Common myeloid progenitor, CD34-positive (primary cell): ENCODE results near the gene TBX21.
A peak's percentile ranks its signal among the peaks of the same experiment; 100 is the strongest.
"Not testable (repeated sequence)": the region's sequence is repeated elsewhere in the genome, so short reads cannot be mapped to it uniquely, and the experiment has no call there.

ENCODE experiments used
- CTCF ChIA-PET: fragments of 350-600 bp; sonication (Branson Sonifier 250); formaldehyde crosslinking; loops from one replicate; lab custom pipeline; 2021; ENCODE audit warnings: antibody characterized with exemption; lab: Charles Lee
- POLR2A ChIA-PET: fragments of 350-600 bp; sonication (Branson Sonifier 250); formaldehyde crosslinking; loops from one replicate; lab custom pipeline; 2021; ENCODE audit warnings: antibody characterized with exemption; lab: Charles Lee
- DNase-seq, 3 donors: peaks; one replicate each; pipeline versions ENCODE4 v3.0.0 to v3.0.0-alpha.2; 2013
- H3K27ac ChIP-seq, 2 experiments: 1 replicate in 1 of 2; 2 replicates in 1 of 2; pipeline ENCODE4 v1.7.0; 2013; ENCODE audit warnings: inconsistent platforms in 2 of 2, low read length in 2 of 2, mild to moderate bottlenecking in 2 of 2, low read depth in 1 of 2, moderate library complexity in 1 of 2; ENCODE audit not compliant: severe bottlenecking in 2 of 2, insufficient read depth in 1 of 2, poor library complexity in 1 of 2
- H3K27me3 ChIP-seq, 5 experiments: replicated peaks in 2 of 5; 1 replicate in 3 of 5; 2 replicates in 2 of 5; pipeline versions ENCODE4 v1.6.1 to v1.7.0; 2013; ENCODE audit warnings: low read length in 4 of 5, mild to moderate bottlenecking in 2 of 5, moderate library complexity in 2 of 5, inconsistent platforms in 1 of 5; ENCODE audit not compliant: insufficient read depth in 5 of 5, control insufficient read depth in 4 of 5
- H3K36me3 ChIP-seq, 4 experiments: 1 replicate in 2 of 4; 2 replicates in 2 of 4; pipeline versions ENCODE4 v1.6.1 to v1.7.0; 2013; ENCODE audit warnings: low read length in 3 of 4, control low read depth in 1 of 4, mild to moderate bottlenecking in 1 of 4; ENCODE audit not compliant: control insufficient read depth in 4 of 4, insufficient read depth in 4 of 4
- H3K4me1 ChIP-seq, 4 experiments: 1 replicate in 3 of 4; 2 replicates in 1 of 4; pipeline versions ENCODE4 v1.6.1 to v1.7.1; 2013; ENCODE audit warnings: low read length in 3 of 4, mild to moderate bottlenecking in 3 of 4, control low read depth in 1 of 4, inconsistent platforms in 1 of 4, moderate library complexity in 1 of 4; ENCODE audit not compliant: control insufficient read depth in 4 of 4, insufficient read depth in 4 of 4; ENCODE audit errors: control extremely low read depth in 1 of 4
- H3K4me3 ChIP-seq, 7 experiments: 1 replicate in 4 of 7; 2 replicates in 3 of 7; pipeline versions ENCODE4 v1.5.1 to v1.7.0; 2013; ENCODE audit warnings: mild to moderate bottlenecking in 7 of 7, low read length in 6 of 7, moderate library complexity in 6 of 7, inconsistent platforms in 2 of 7, low read depth in 2 of 7, control low read depth in 1 of 7; ENCODE audit not compliant: insufficient read depth in 4 of 7, control insufficient read depth in 1 of 7; ENCODE audit errors: extremely low read depth in 1 of 7
- H3K9me3 ChIP-seq, 5 experiments: 1 replicate in 4 of 5; 2 replicates in 1 of 5; pipeline versions ENCODE4 v1.6.1 to v1.7.1; 2013; ENCODE audit warnings: low read length in 4 of 5, mild to moderate bottlenecking in 2 of 5, inconsistent platforms in 1 of 5, low read depth in 1 of 5, moderate library complexity in 1 of 5; ENCODE audit not compliant: control insufficient read depth in 4 of 5, insufficient read depth in 2 of 5; ENCODE audit errors: control extremely low read depth in 1 of 5
- WGBS: methylation state at CpG from one replicate; pipeline ENCODE4 v1.1.5; 2013; ENCODE audit not compliant: insufficient coverage; 5-methylcytosine and 5-hydroxymethylcytosine counted together

TBX21 gene

GRCh38 chr17:47739150-47739549, 6.1 kb downstream of the TBX21 start:
- Histone ChIP-seq H3K27me3 (peaks cover 0 to 19% (median 9%) of the 10 kb centered on the region in 5 experiments), H3K9me3 (no peaks in the 10 kb centered on the region), H3K27ac (no peak overlapping the region), H3K36me3 (no peaks in the 10 kb centered on the region), H3K4me1 (peaks cover 0 to 11% (median 8%) of the 10 kb centered on the region in 4 experiments), H3K4me3 (no peak overlapping the region)
- no peak for DNase-seq
- ChIA-PET CTCF (interaction anchor here (1.1 to 9.1 kb wide), 3 partner anchors 21 to 75 kb away, joined by 3 to 102 read pairs (median 77); partner anchors contain the start of gene TBKBP1), POLR2A (no interaction called here)
- 98% methylated on average over 7 of the region's 8 CpGs for WGBS

- H3K4me1 ChIP-seq: peaks cover 0 to 12% (median 9%) of the 10 kb centered on the region in 4 experiments
- H3K27me3 ChIP-seq: peaks cover 0 to 14% (median 5%) of the 10 kb centered on the region in 5 experiments
- DNase-seq, H3K36me3 ChIP-seq, H3K9me3 ChIP-seq, POLR2A ChIA-PET, H3K4me3 ChIP-seq, H3K27ac ChIP-seq: not testable (repeated sequence)
- 93% methylated on average over 8 of the region's 12 CpGs for WGBS
- CTCF ChIA-PET: interaction anchor here (0.9 to 9.1 kb wide), 7 partner anchors 13 to 76 kb away, joined by 3 to 102 read pairs (median 3); partner anchors contain the start of gene TBKBP1
Measured at GRCh38 chr17:47739945-47740344, 6.9 kb downstream of the TBX21 start.

- Histone ChIP-seq H3K9me3 (no peaks in the 10 kb centered on the region), H3K27me3 (peaks cover 0 to 4% (median 0%) of the 10 kb centered on the region in 5 experiments), H3K4me3 (no peak overlapping the region), H3K4me1 (peaks cover 6 to 22% (median 16%) of the 10 kb centered on the region in 4 experiments), H3K27ac (no peak overlapping the region), H3K36me3 (no peaks in the 10 kb centered on the region)
- ChIA-PET CTCF (interaction anchor here (0.8 to 9.1 kb wide), 14 partner anchors 8 to 92 kb away, joined by 3 to 102 read pairs (median 3); partner anchors contain the start of genes KPNB1, TBKBP1 and TBX21), POLR2A (interaction anchor here (0.6 to 0.7 kb wide), 2 partner anchors 65 to 105 kb away, joined by 3 to 4 read pairs; no protein-coding TSS in a partner anchor)
- WGBS: 98% methylated on average over 8 of the region's 11 CpGs
- DNase-seq: no peak
Measured at GRCh38 chr17:47741109-47741792, 8.2 kb downstream of the TBX21 start.

GRCh38 chr17:47741793-47742145, 8.7 kb downstream of the TBX21 start:
- no peak for DNase-seq
- peaks cover 0 to 4% (median 0%) of the 10 kb centered on the region in 5 experiments for H3K27me3 ChIP-seq

GRCh38 chr17:47742319-47743181, 9.5 kb downstream of the TBX21 start:
- H3K36me3 ChIP-seq: no peaks in the 10 kb centered on the region
- POLR2A ChIA-PET: interaction anchor here (0.6 kb wide), 1 partner anchor 66 kb away, joined by 4 read pairs; no protein-coding TSS in a partner anchor
- peaks cover 0 to 4% (median 0%) of the 10 kb centered on the region in 5 experiments for H3K27me3 ChIP-seq
- H3K9me3 ChIP-seq: no peaks in the 10 kb centered on the region
- no peak overlapping the region for H3K27ac ChIP-seq
- no peak overlapping the region for H3K4me3 ChIP-seq
- CTCF ChIA-PET: interaction anchor here (0.8 to 9.1 kb wide), 12 partner anchors 10 to 93 kb away, joined by 3 to 102 read pairs (median 6); partner anchors contain the start of genes KPNB1, TBKBP1 and TBX21
- 35% methylated on average over 15 of the region's 26 CpGs for WGBS
- peak; percentile 58 to 68 (median 59) for DNase-seq
- H3K4me1 ChIP-seq: peaks cover 6 to 22% (median 16%) of the 10 kb centered on the region in 4 experiments

More at GRCh38 chr17:47741793-47742145, 8.7 kb downstream of the TBX21 start:
- Histone ChIP-seq H3K9me3 (no peaks in the 10 kb centered on the region), H3K36me3 (no peaks in the 10 kb centered on the region), H3K4me1 (peaks cover 6 to 22% (median 16%) of the 10 kb centered on the region in 4 experiments), H3K27ac (no peak overlapping the region), H3K4me3 (no peak overlapping the region)
- ChIA-PET POLR2A (interaction anchor here (0.6 kb wide), 1 partner anchor 65 kb away, joined by 4 read pairs; no protein-coding TSS in a partner anchor), CTCF (interaction anchor here (0.8 to 9.1 kb wide), 12 partner anchors 9 to 92 kb away, joined by 3 to 102 read pairs (median 4); partner anchors contain the start of genes KPNB1, TBKBP1 and TBX21)
- 94% methylated on average over 7 of the region's 9 CpGs for WGBS

- peak in 1 of 3 donors; percentile 27 for DNase-seq
- Histone ChIP-seq H3K36me3 (no peaks in the 10 kb centered on the region), H3K4me3 (no peak overlapping the region), H3K4me1 (peaks cover 6 to 22% (median 16%) of the 10 kb centered on the region in 4 experiments), H3K9me3 (no peaks in the 10 kb centered on the region), H3K27ac (no peak overlapping the region), H3K27me3 (peaks cover 0 to 4% (median 0%) of the 10 kb centered on the region in 5 experiments)
- 51% methylated on average over 16 of the region's 22 CpGs for WGBS
- POLR2A ChIA-PET: interaction anchor here (0.6 to 0.7 kb wide), 3 partner anchors 8 to 990 kb away, joined by 3 read pairs; no protein-coding TSS in a partner anchor
- CTCF ChIA-PET: interaction anchor here (0.6 to 9.1 kb wide), 10 partner anchors 12 to 90 kb away, joined by 3 to 102 read pairs (median 4); partner anchors contain the start of gene TBKBP1
Measured at GRCh38 chr17:47744168-47745036, 11.4 kb downstream of the TBX21 start.
